22Rv1 (cell line): ENCODE data around the gene APC.

Source experiments
- H3K27ac ChIP-seq: fragments of 450-650 bp; 2 replicates; pipeline ENCODE4 v1.5.1; 2017
- CTCF ChIP-seq: fragments of 450-650 bp; IDR thresholded peaks from 2 replicates; pipeline ENCODE4 v1.5.1; 2017; ENCODE audit warnings: mild to moderate bottlenecking
- ZFX ChIP-seq: fragments of 450-650 bp; IDR thresholded peaks from 2 replicates; pipeline ENCODE4 v1.6.1; 2017; ENCODE audit warnings: antibody characterized with exemption, borderline replicate concordance

Gene APC

GRCh38 chr5:112823656-112824055 is 86.0 kb downstream of the APC start:
- TF ChIP-seq CTCF (no peak), ZFX (no peak)
- no peak overlapping the region for H3K27ac ChIP-seq

- no peak for TF ChIP-seq CTCF
- no peak for TF ChIP-seq ZFX
- no peak overlapping the region for H3K27ac ChIP-seq
Observed at GRCh38 chr5:112824197-112824596, 86.5 kb downstream of the APC start.

- H3K27ac ChIP-seq, result no peak overlapping the region
- TF ChIP-seq ZFX (no peak), CTCF (no peak)
Observed at GRCh38 chr5:112830378-112830777, 92.7 kb downstream of the APC start.

GRCh38 chr5:112833971-112834370 is 96.3 kb downstream of the APC start:
- TF ChIP-seq CTCF (no peak), ZFX (no peak)
- H3K27ac ChIP-seq, result no peak overlapping the region

- TF ChIP-seq CTCF (no peak), ZFX (no peak)
- no peak overlapping the region for H3K27ac ChIP-seq
Observed at GRCh38 chr5:112844489-112844888, 106.8 kb downstream of the APC start.

GRCh38 chr5:112846556-112846955 is 108.9 kb downstream of the APC start:
- no peak for TF ChIP-seq CTCF
- no peak for TF ChIP-seq ZFX
- H3K27ac ChIP-seq, result no peak overlapping the region

- TF ChIP-seq ZFX, result no peak
Observed at GRCh38 chr5:112847306-112847705, 109.6 kb downstream of the APC start.

GRCh38 chr5:112848116-112848811 is 110.6 kb downstream of the APC start:
- no peak for TF ChIP-seq ZFX
- peak; percentile 86 for TF ChIP-seq CTCF
- no peak overlapping the region for H3K27ac ChIP-seq

More at GRCh38 chr5:112847306-112847705, 109.6 kb downstream of the APC start:
- no peak overlapping the region for H3K27ac ChIP-seq
